Endothelial cell of umbilical vein (primary cell): ENCODE results near the gene VPS8.

Source experiments
- CTCF ChIP-seq, 2 donors: IDR thresholded peaks; 1 replicate in 1 of 2; 2 replicates in 1 of 2; pipeline ENCODE4 v1.5.1; 2011; ENCODE audit warnings: low read length in 2 of 2, mild to moderate bottlenecking in 2 of 2, moderate library complexity in 2 of 2, control low read depth in 1 of 2, inconsistent platforms in 1 of 2, low read depth in 1 of 2; ENCODE audit not compliant: insufficient read depth in 1 of 2; ENCODE audit errors: extremely low read depth in 1 of 2
- EZH2 ChIP-seq: IDR thresholded peaks from 2 replicates; pipeline ENCODE4 v1.6.1; 2012; ENCODE audit warnings: borderline replicate concordance, low read depth, mild to moderate bottlenecking, moderate library complexity, low read length, inconsistent platforms; ENCODE audit not compliant: severe bottlenecking
- FOS ChIP-seq: IDR thresholded peaks from 2 replicates; pipeline ENCODE4 v1.6.1; 2011; ENCODE audit warnings: mild to moderate bottlenecking, low read length, moderate library complexity, borderline replicate concordance; ENCODE audit not compliant: insufficient read depth
- POLR2AphosphoS5 ChIP-seq: IDR thresholded peaks from 2 replicates; pipeline ENCODE4 v1.6.1; 2012; ENCODE audit warnings: low read depth, mild to moderate bottlenecking, control low read depth, low read length, moderate library complexity; ENCODE audit not compliant: insufficient read depth

- TF ChIP-seq CTCF (IDR thresholded peaks at IDR 0.05; ENCODE audit: extremely low read depth in 1 of 2, insufficient read depth in 1 of 2, low read depth in 1 of 2, low read length in 2 of 2) (no peak), FOS (no peak), EZH2 (no peak), POLR2AphosphoS5 (no peak)
These were observed 13.3 kb downstream of the VPS8 start for GRCh38 chr3:184825121-184825820.
